GM23338 (cell line): ENCODE data around the gene FXYD5. TPM values are rescaled to one million over a fixed set of nuclear protein-coding genes. Genes with fewer than 3 reads are reported as not detected.

Experiments used
- ATAC-seq: fragments of 200-7000 bp; cut with Tn5 transposase; 3 replicates; pipeline ENCODE4 v1.9.1; 2020
- DNase-seq: peaks from one replicate; pipeline ENCODE4 v3.0.0-alpha.2; 2015; ENCODE audit warnings: low spot score
- H2AFZ ChIP-seq: fragments of 200-600 bp; sonication (generic); 2 replicates; pipeline ENCODE4 v1.8.0; 2016; ENCODE audit warnings: antibody characterized with exemption, mild to moderate bottlenecking, moderate library complexity
- H3F3A ChIP-seq: fragments of 200-600 bp; sonication (generic); replicated peaks from 2 replicates; pipeline ENCODE4 v1.8.0; 2017; ENCODE audit warnings: antibody characterized with exemption, mixed run types, low read depth
- H3K27ac ChIP-seq: fragments of 200-600 bp; sonication (generic); 2 replicates; pipeline ENCODE4 v1.6.1; 2016; ENCODE audit warnings: low read depth
- H3K27me3 ChIP-seq: fragments of 200-600 bp; sonication (generic); 2 replicates; pipeline ENCODE4 v1.8.0; 2016; ENCODE audit warnings: mild to moderate bottlenecking, mixed run types, moderate library complexity; ENCODE audit not compliant: insufficient read depth
- H3K36me3 ChIP-seq: fragments of 200-600 bp; sonication (generic); 2 replicates; pipeline ENCODE4 v1.8.0; 2016; ENCODE audit warnings: mild to moderate bottlenecking; ENCODE audit not compliant: insufficient read depth
- H3K4me1 ChIP-seq: fragments of 200-600 bp; sonication (generic); 2 replicates; pipeline ENCODE4 v1.8.0; 2016; ENCODE audit warnings: mild to moderate bottlenecking, moderate library complexity; ENCODE audit not compliant: insufficient read depth
- H3K4me2 ChIP-seq: fragments of 200-600 bp; sonication (generic); 2 replicates; pipeline ENCODE4 v1.7.1; 2017; ENCODE audit warnings: mixed run types
- H3K4me3 ChIP-seq: fragments of 200-600 bp; sonication (generic); 2 replicates; pipeline ENCODE4 v1.6.1; 2016; ENCODE audit warnings: mixed run types
- H3K79me2 ChIP-seq: fragments of 200-600 bp; sonication (generic); replicated peaks from 2 replicates; pipeline ENCODE4 v1.8.0; 2017; ENCODE audit warnings: mild to moderate bottlenecking; ENCODE audit not compliant: insufficient read depth
- H3K9me2 ChIP-seq: fragments of 200-600 bp; sonication (generic); 2 replicates; pipeline ENCODE4 v1.8.0; 2017; ENCODE audit not compliant: insufficient read depth
- H4K20me1 ChIP-seq: fragments of 200-600 bp; sonication (generic); replicated peaks from 2 replicates; pipeline ENCODE4 v1.8.0; 2017; ENCODE audit warnings: mild to moderate bottlenecking; ENCODE audit not compliant: insufficient read depth
- H3K27ac Mint-ChIP-seq: 2 replicates; pipeline ENCODE4 v1.8.0; 2020; ENCODE audit warnings: inconsistent platforms, mild to moderate bottlenecking, moderate library complexity, mixed read lengths
- H3K27me3 Mint-ChIP-seq: 3 replicates; pipeline ENCODE4 v1.8.0; 2022; ENCODE audit warnings: low read depth, mild to moderate bottlenecking, moderate library complexity, mixed read lengths, inconsistent platforms; ENCODE audit not compliant: insufficient read depth, poor library complexity
- H3K36me3 Mint-ChIP-seq: 3 replicates; pipeline ENCODE4 v1.8.0; 2021; ENCODE audit warnings: low read depth, mild to moderate bottlenecking, inconsistent platforms, moderate library complexity, mixed read lengths
- H3K4me1 Mint-ChIP-seq: 3 replicates; pipeline ENCODE4 v1.8.0; 2020; ENCODE audit warnings: mild to moderate bottlenecking, inconsistent platforms, mixed read lengths
- H3K4me3 Mint-ChIP-seq: 3 replicates; pipeline ENCODE4 v1.8.0; 2021; ENCODE audit warnings: moderate library complexity, mild to moderate bottlenecking, inconsistent platforms, mixed read lengths
- H3K9me3 Mint-ChIP-seq: 3 replicates; pipeline ENCODE4 v1.8.0; 2020; ENCODE audit warnings: moderate library complexity, mild to moderate bottlenecking, inconsistent platforms, mixed read lengths
- CTCF ChIP-seq, 2 experiments: fragments of 200-600 bp in 1 of 2; sonication (generic) in 1 of 2; conservative IDR thresholded peaks; 2 replicates each; pipeline versions ENCODE4 v1.5.1 to v1.6.1; 2016 to 2017; ENCODE audit warnings: antibody characterized with exemption in 2 of 2, low read depth in 2 of 2, mild to moderate bottlenecking in 2 of 2, moderate library complexity in 1 of 2
- ETS1 ChIP-seq: IDR thresholded peaks from 2 replicates; pipeline ENCODE4 v1.6.1; 2016; ENCODE audit warnings: antibody characterized with exemption
- EZH2 ChIP-seq: fragments of 200-600 bp; sonication (generic); IDR thresholded peaks from one replicate; pipeline ENCODE4 v1.8.0; 2017; ENCODE audit warnings: antibody characterized with exemption, mild to moderate bottlenecking, low read depth; ENCODE audit not compliant: unreplicated experiment
- EZH2phosphoT487 ChIP-seq: fragments of 200-600 bp; sonication (generic); IDR thresholded peaks from one replicate; pipeline ENCODE4 v1.8.1; 2018; ENCODE audit warnings: antibody characterized with exemption; ENCODE audit not compliant: unreplicated experiment
- JUNB ChIP-seq: IDR thresholded peaks from one replicate; pipeline ENCODE4 v1.6.1; 2016; ENCODE audit warnings: antibody characterized with exemption; ENCODE audit not compliant: unreplicated experiment
- NANOG ChIP-seq: IDR thresholded peaks from 2 replicates; pipeline ENCODE4 v1.6.1; 2016; ENCODE audit warnings: antibody characterized with exemption, borderline replicate concordance
- POLR2AphosphoS5 ChIP-seq: IDR thresholded peaks from 2 replicates; pipeline ENCODE4 v1.6.1; 2016; ENCODE audit warnings: antibody characterized with exemption, low read depth
- REST ChIP-seq: IDR thresholded peaks from one replicate; pipeline ENCODE4 v1.6.1; 2018; ENCODE audit warnings: antibody characterized with exemption; ENCODE audit not compliant: unreplicated experiment
- STAT1 ChIP-seq: IDR thresholded peaks from one replicate; pipeline ENCODE4 v1.6.1; 2016; ENCODE audit warnings: antibody characterized with exemption; ENCODE audit not compliant: unreplicated experiment
- ZNF114 ChIP-seq: fragments of 250-450 bp; sonication (Bioruptor Pico); IDR thresholded peaks from 2 replicates; pipeline ENCODE4 v1.5.0; 2020; ENCODE audit warnings: mild to moderate bottlenecking, moderate library complexity
- ZNF331 ChIP-seq: fragments of 250-450 bp; sonication (Bioruptor Pico); IDR thresholded peaks from 2 replicates; pipeline ENCODE4 v1.5.0; 2020; ENCODE audit warnings: low read depth, mild to moderate bottlenecking, moderate library complexity
- ZNF462 ChIP-seq: fragments of 250-450 bp; sonication (Bioruptor Pico); IDR thresholded peaks from 2 replicates; pipeline ENCODE4 v1.5.0; 2020; ENCODE audit warnings: mild to moderate bottlenecking, moderate library complexity
- polyA plus RNA-seq: library from polyadenylated mRNA; unstranded; fragments of >200 nt; fragmentation: Nextera tagmentation; extraction: Ambion mirVana; gene quantifications from 2 replicates; pipeline ENCODE4 v1.2.1, GENCODE V29; 2016
- total RNA-seq: library from RNA; depleted of rRNA; stranded (reverse); fragments of >200 nt; shearing (Covaris generic); gene quantifications from 2 replicates; pipeline ENCODE4 v1.2.3, GENCODE V29; 2014

FXYD5 gene
- total and polyA plus RNA-seq, 2 experiments from 2014 or later, result 97.7 to 233 TPM

- no peaks in the 10 kb centered on the region for H3K27me3 ChIP-seq
- TF ChIP-seq REST, result no peak
- no peak for TF ChIP-seq ZNF114 (CRISPR knock-in tag)
- no peak for TF ChIP-seq ZNF331 (CRISPR knock-in tag)
- no peak for TF ChIP-seq EZH2phosphoT487
- TF ChIP-seq ZNF462, result no peak
- TF ChIP-seq EZH2, result no peak
- no peak for TF ChIP-seq POLR2AphosphoS5
- TF ChIP-seq NANOG, result no peak
- no peak for TF ChIP-seq JUNB
- no peak for TF ChIP-seq ETS1
- no peak for TF ChIP-seq CTCF (conservative IDR thresholded peaks at IDR 0.05; ENCODE audit: low read depth in 2 of 2)
- TF ChIP-seq STAT1, result no peak
- no peak overlapping the region for H3K4me2 ChIP-seq
- H3F3A ChIP-seq, result no peaks in the 10 kb centered on the region
- no peaks in the 10 kb centered on the region for H3K4me1 Mint-ChIP-seq
- no peak for ATAC-seq
- H3K36me3 ChIP-seq, result peaks cover 37% of the 10 kb centered on the region
- no peaks in the 10 kb centered on the region for H3K4me1 ChIP-seq
- H3K4me3 Mint-ChIP-seq, result no peak overlapping the region
- H2AFZ ChIP-seq, result no peak overlapping the region
- H3K27me3 Mint-ChIP-seq, result peaks cover 4% of the 10 kb centered on the region
- H3K4me3 ChIP-seq, result no peak overlapping the region
- peaks cover 2% of the 10 kb centered on the region; the same call in 1 of the 2 replicates for H4K20me1 ChIP-seq
- no peaks in the 10 kb centered on the region for H3K79me2 ChIP-seq
- H3K36me3 Mint-ChIP-seq, result peaks cover 69% of the 10 kb centered on the region
- H3K9me3 Mint-ChIP-seq, result peaks cover 12% of the 10 kb centered on the region
- H3K27ac ChIP-seq, result no peak overlapping the region
- no peak for DNase-seq
- no peaks in the 10 kb centered on the region for H3K9me2 ChIP-seq
- no peak overlapping the region for H3K27ac Mint-ChIP-seq
These were observed 14.9 kb downstream of the FXYD5 start for GRCh38 chr19:35169221-35169995.
